ENCODE measurements around the gene THAP2. TPM values are rescaled to one million over a fixed set of nuclear protein-coding genes. Genes with fewer than 3 reads are reported as not detected.

Gene THAP2
- total and polyA plus RNA-seq, 4 donors, result 2.7 to 10.5 (median 4.1) TPM

- DNase-seq, result no peak
- WGBS, 2 donors, result 65 to 74% methylated on average over 1 of the region's 1 CpG
- Histone ChIP-seq H3K36me3 (ENCODE audit: control insufficient read depth in 4 of 4, insufficient read depth in 4 of 4, low read length in 4 of 4) (no peaks in the 10 kb centered on the region), H3K9ac (ENCODE audit: insufficient read depth in 1 of 2, low read length in 2 of 2) (no peak overlapping the region), H3K27me3 (ENCODE audit: control insufficient read depth in 3 of 3, insufficient read depth in 3 of 3, low read length in 2 of 3) (no peaks in the 10 kb centered on the region), H3K27ac (ENCODE audit: low read depth in 1 of 2, low read length in 1 of 2) (no peak overlapping the region), H3K4me1 (ENCODE audit: control insufficient read depth in 5 of 5, insufficient read depth in 5 of 5, low read length in 5 of 5) (no peaks in the 10 kb centered on the region), H3K9me3 (ENCODE audit: control insufficient read depth in 4 of 4, insufficient read depth in 3 of 4, low read length in 3 of 4) (no peaks in the 10 kb centered on the region), H3K4me3 (no peak overlapping the region)
- no peak for TF ChIP-seq CTCF (IDR thresholded peaks at IDR 0.05; ENCODE audit: control extremely low read depth, extremely low read depth)
- no peak for ATAC-seq (ENCODE audit: insufficient read depth, low FRiP score)
Measured at GRCh38 chr12:71671816-71672215, 7.7 kb downstream of the THAP2 start.

- no peak for TF ChIP-seq CTCF (IDR thresholded peaks at IDR 0.05; ENCODE audit: control extremely low read depth, extremely low read depth)
- no peak overlapping the region for H3K9ac ChIP-seq (ENCODE audit: insufficient read depth in 1 of 2, low read length in 2 of 2)
- 84 to 93% methylated on average over 1 of the region's 1 CpG for WGBS, 2 donors
- no peaks in the 10 kb centered on the region for H3K27me3 ChIP-seq (ENCODE audit: control insufficient read depth in 3 of 3, insufficient read depth in 3 of 3, low read length in 2 of 3)
- no peak for ATAC-seq (ENCODE audit: insufficient read depth, low FRiP score)
- no peak for DNase-seq
- H3K4me1 ChIP-seq (ENCODE audit: control insufficient read depth in 5 of 5, insufficient read depth in 5 of 5, low read length in 5 of 5), result peaks cover 0 to 9% (median 0%) of the 10 kb centered on the region in 5 donors
- no peak overlapping the region for H3K4me3 ChIP-seq
- no peak overlapping the region for H3K27ac ChIP-seq (ENCODE audit: low read depth in 1 of 2, low read length in 1 of 2)
- H3K9me3 ChIP-seq (ENCODE audit: control insufficient read depth in 4 of 4, insufficient read depth in 3 of 4, low read length in 3 of 4), result no peaks in the 10 kb centered on the region
- no peaks in the 10 kb centered on the region for H3K36me3 ChIP-seq (ENCODE audit: control insufficient read depth in 4 of 4, insufficient read depth in 4 of 4, low read length in 4 of 4)
Measured at GRCh38 chr12:71682466-71682865, 18.4 kb downstream of the THAP2 start.

- H3K9me3 ChIP-seq (ENCODE audit: control insufficient read depth in 4 of 4, insufficient read depth in 3 of 4, low read length in 3 of 4), result no peaks in the 10 kb centered on the region
- H3K27ac ChIP-seq (ENCODE audit: low read depth in 1 of 2, low read length in 1 of 2), result no peak overlapping the region
- no peak for TF ChIP-seq CTCF (IDR thresholded peaks at IDR 0.05; ENCODE audit: control extremely low read depth, extremely low read depth)
- no peaks in the 10 kb centered on the region for H3K27me3 ChIP-seq (ENCODE audit: control insufficient read depth in 3 of 3, insufficient read depth in 3 of 3, low read length in 2 of 3)
- ATAC-seq (ENCODE audit: insufficient read depth, low FRiP score) (no peak), DNase-seq (no peak)
- H3K9ac ChIP-seq (ENCODE audit: insufficient read depth in 1 of 2, low read length in 2 of 2), result no peak overlapping the region
- WGBS, 2 donors, result 91 to 92% methylated on average over 5 of the region's 5 CpGs
- no peak overlapping the region for H3K4me3 ChIP-seq
- no peaks in the 10 kb centered on the region for H3K36me3 ChIP-seq (ENCODE audit: control insufficient read depth in 4 of 4, insufficient read depth in 4 of 4, low read length in 4 of 4)
- H3K4me1 ChIP-seq (ENCODE audit: control insufficient read depth in 5 of 5, insufficient read depth in 5 of 5, low read length in 5 of 5), result peaks cover 0 to 20% (median 3%) of the 10 kb centered on the region in 5 donors
Measured at GRCh38 chr12:71683633-71684032, 19.5 kb downstream of the THAP2 start.

- Histone ChIP-seq H3K4me1 (ENCODE audit: control insufficient read depth in 5 of 5, insufficient read depth in 5 of 5, low read length in 5 of 5) (peaks cover 0 to 25% (median 3%) of the 10 kb centered on the region in 5 donors), H3K9ac (ENCODE audit: insufficient read depth in 1 of 2, low read length in 2 of 2) (no peak overlapping the region), H3K27ac (ENCODE audit: low read depth in 1 of 2, low read length in 1 of 2) (no peak overlapping the region), H3K4me3 (no peak overlapping the region), H3K36me3 (ENCODE audit: control insufficient read depth in 4 of 4, insufficient read depth in 4 of 4, low read length in 4 of 4) (no peaks in the 10 kb centered on the region), H3K27me3 (ENCODE audit: control insufficient read depth in 3 of 3, insufficient read depth in 3 of 3, low read length in 2 of 3) (no peaks in the 10 kb centered on the region), H3K9me3 (ENCODE audit: control insufficient read depth in 4 of 4, insufficient read depth in 3 of 4, low read length in 3 of 4) (no peaks in the 10 kb centered on the region)
- WGBS, 2 donors, result 37 to 53% methylated on average over 5 of the region's 5 CpGs
- DNase-seq (no peak), ATAC-seq (ENCODE audit: insufficient read depth, low FRiP score) (no peak)
- no peak for TF ChIP-seq CTCF (IDR thresholded peaks at IDR 0.05; ENCODE audit: control extremely low read depth, extremely low read depth)
Measured at GRCh38 chr12:71684081-71684480, 20.0 kb downstream of the THAP2 start.
